ENCODE data around the gene MYMK. TPM values are rescaled to one million over a fixed set of nuclear protein-coding genes. Genes with fewer than 3 reads are reported as not detected.
A peak's percentile ranks its signal among the peaks of the same experiment; 100 is the strongest.
"Not testable (repeated sequence)": the region's sequence is repeated elsewhere in the genome, so short reads cannot be mapped to it uniquely, and the experiment has no call there.

MYMK gene, protein sequence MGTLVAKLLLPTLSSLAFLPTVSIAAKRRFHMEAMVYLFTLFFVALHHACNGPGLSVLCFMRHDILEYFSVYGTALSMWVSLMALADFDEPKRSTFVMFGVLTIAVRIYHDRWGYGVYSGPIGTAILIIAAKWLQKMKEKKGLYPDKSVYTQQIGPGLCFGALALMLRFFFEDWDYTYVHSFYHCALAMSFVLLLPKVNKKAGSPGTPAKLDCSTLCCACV
- not detected for total RNA-seq

DNA sequence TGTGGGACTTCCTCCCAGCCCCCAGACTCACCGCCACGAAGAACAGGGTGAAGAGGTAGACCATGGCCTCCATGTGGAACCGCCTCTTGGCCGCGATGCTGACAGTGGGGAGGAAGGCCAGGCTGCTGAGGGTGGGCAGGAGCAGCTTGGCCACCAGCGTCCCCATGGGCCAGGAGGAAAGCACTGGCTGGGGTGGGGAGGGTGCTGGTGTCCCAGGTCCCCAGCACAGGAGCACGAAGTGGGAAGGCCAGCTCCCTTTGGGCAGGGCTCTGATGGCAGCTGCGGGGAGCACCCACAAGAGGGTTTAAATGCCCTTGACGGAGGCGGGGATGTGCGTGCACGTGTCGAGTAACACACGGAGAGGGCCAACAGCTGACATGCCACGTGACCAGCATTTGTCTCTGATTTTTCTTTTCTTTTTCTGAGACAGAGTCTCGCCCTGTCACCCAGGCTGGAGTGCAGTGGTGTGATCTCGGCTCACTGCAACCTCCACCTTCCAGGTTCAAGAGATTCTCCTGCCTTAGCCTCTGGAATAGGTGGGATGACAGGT is at the start of gene MYMK:
TSS of gene MYMK (minus strand) at position 281 of the 550 bp plus-strand sequence. CDS start at position 166, 115 bp downstream.
- no peak for DNase-seq

DNA sequence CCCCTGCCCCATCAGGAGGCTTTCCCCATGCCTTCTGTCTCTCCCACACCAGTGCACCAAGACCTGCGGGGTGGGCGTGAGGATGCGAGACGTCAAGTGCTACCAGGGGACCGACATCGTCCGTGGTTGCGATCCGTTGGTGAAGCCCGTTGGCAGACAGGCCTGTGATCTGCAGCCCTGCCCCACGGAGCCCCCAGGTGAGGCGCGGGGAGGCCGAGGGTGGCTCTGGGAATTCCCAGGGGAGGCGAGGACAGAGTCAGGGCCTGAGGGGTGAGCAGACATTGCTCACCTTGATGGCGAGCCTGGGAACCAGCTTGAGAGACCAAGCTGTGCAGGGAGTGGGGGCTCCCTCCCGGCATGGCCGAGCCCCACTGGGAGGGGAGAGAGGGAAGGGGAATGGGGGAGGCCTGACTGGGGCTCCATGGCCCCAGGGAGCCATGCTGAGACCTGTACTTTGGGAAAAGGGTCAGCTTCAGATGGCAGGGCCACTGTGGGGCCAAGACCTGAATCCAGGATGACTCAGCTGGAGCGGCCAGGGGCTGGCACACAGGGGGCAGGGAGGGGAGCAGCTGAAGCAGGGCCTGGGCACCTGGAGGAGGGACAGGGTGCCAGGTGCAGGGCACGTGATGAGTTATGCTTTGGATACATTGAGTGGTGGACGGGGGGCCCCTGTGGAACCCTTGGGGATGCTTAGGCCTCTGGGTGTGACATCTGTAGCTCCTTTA is 49.2 kb upstream of the MYMK start:
- DNase-seq, result no peak

DNA sequence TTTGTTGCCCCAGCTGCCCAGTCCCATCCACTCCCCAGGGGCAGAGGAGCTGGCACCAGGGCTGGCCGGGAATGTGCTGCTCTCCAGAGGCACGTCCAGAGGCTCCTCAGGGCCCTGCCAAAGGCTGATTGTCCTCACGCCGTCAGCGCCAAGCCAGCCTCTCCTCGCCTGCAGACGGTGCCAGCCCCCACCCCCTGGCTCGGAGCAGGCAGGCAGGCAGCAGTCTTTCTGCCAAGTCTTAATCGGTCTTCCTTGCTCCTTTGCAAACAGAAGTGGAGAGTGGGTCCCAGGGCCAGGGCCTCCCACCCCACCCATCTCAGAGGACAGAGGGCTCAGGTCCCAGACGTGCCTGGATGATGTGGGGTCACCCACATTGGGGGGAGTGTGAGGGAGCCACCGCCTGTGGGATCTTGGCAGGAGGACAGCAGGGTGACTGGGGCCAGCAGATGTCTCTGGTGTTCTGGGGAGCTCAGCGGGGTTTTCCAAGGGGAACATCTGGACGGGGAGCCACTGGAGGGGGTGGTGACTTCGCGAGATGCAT is 48.1 kb upstream of the MYMK start:
- DNase-seq, result peak; percentile 73

DNA sequence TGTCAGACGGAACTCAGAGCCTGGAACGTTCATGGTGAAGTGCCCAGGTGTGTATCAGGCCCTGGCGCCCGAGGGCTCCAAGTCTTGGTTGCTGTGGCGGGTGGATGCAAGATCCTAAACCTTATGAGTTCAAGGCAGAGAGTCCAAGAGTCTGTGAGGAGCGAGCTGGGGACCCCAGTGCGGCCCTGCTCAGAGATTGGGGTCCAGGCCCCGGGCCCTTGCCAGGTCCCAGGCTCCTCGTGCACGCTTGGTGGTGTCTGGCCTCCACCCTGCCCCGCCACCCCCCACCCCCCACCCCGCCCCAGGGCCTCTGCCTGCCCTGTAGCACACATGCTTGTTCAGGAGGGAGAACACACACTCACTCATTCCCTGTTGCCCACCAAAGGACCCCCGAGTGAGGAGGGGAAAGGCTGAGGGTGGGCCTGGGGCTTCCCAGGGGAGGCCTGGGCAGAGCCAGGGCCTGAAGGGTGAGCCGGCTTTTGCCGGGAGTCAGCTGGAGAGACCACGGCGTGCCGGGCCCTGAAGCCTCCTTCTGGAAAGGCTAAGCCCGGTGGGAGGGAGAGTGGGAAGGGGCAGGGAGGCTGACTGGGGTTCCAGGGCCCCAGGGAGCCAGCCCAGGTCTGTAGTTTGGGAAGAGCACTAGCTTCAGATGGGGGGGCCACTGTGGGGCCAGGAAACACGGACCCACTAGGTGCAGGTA is 47.3 kb upstream of the MYMK start:
- no peak for DNase-seq

DNA sequence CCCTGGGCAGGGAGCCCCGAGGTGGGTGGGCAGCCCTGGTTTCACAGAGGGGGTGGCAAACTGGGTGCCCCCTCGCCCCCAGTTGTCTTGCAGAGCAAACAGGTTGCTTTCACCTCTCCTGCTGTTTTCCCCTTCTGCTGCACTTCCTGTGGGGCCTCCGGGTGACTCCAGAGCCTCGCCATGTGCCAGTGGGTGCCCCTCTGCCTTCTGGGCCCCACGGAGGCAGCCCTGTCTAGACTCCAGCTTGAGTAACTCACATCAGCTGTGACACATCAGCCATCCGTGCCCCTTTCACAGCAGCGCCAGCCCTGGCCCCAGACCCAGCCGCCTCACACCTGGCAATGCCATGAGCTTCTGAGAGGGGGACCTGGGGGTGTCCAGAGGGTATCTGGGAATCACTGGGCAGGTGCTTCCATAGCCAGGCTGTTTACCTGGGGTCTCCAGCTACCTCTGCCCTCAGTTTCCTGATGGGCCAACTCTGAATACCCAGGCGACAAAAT is 46.7 kb upstream of the MYMK start:
- DNase-seq, result no peak

DNA sequence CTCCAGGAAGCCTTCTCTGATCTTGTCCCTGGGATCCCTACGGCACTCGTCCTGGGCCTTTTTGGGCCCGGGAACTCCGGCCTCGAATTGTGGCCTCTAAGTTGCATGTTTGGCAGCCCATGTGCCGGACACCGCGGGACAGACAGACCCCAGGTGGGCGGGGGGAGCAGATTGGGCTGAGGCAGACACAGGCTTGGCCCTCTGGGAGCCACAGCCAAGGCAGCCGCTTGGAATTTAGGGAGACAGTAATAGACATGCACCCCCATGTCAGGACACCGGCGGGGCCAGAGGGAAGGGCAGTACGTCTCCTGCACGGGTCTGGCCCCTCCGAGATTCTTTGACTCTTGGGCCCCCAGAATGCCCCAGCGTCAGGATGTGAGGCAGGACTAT is 45.9 kb upstream of the MYMK start:
- no peak for DNase-seq

DNA sequence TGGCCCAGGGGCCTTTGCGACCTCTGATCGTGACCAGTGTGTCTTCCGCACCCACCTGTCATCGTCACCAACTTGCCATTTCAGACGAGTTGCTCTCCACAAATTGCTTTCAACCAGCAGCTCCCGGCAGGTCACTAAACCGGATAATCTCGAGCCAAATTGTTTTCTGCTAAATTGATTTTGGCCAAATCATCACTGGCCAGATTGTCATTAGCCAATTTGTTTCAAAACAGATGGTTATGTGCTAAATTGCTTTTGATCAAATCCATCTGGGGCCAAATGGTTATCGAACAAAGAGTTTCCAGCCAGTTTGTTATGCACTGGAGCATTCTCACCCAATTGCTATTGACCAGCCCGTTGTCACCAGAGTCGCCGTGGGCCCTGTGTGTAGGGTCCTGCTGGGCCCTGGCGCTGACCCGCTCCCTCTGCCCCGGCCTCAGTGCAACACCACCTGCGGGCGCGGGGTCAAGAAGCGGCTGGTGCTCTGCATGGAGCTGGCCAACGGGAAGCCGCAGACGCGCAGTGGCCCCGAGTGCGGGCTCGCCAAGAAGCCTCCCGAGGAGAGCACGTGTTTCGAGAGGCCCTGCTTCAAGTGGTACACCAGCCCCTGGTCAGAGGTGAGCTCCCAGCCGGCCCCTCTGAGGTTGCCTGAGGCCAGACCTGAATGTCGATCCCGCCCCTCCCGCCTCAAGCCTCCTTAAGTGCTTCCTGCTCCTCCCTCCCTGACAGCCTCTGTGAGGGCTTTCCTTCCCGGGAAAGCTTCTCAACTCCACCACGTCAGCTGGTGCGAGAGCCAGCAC is 45.3 kb upstream of the MYMK start:
- DNase-seq, result no peak

DNA sequence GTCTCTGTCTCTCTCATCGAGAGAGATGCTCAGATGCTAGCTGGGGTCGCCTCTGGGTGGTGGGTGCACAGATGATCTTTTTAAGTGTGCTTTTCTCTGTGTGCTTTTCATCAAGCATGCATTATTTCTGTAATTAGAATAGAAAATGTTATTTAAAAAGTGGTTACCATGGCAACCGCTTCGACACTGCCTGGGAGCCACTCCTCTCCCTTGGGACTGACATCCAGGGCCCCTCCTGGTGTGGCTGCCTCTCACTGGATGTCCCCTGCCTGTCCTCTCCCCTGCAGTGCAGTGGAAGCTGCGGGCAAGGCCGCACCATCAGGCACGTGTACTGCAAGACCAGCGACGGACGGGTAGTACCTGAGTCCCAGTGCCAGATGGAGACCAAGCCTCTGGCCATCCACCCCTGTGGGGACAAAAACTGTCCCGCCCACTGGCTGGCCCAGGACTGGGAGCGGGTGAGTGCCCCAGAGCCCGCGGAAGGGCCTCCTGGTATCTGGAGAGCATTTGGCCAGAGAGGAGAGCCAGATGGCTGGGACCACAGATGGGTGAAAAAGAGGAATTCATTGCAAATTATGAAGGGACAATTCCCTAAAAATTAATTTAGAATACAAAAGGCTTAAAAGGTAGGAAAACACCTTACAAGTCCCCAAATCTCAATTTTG is 44.5 kb upstream of the MYMK start:
- DNase-seq, result no peak

DNA sequence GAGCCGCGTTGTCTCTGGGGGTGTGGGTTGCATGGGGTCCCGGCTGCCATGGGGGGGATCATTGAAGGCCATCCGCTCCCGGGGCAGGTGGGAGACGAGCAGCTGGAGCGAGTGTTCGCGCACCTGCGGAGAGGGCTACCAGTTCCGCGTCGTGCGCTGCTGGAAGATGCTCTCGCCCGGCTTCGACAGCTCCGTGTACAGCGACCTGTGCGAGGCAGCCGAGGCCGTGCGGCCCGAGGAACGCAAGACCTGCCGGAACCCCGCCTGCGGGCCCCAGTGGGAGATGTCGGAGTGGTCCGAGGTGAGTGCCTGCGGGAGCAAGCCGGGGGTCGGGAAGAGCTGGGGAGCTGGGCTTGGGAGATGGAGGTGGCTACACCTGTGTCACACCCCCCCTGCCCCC is 43.4 kb upstream of the MYMK start:
- DNase-seq, result no peak

DNA sequence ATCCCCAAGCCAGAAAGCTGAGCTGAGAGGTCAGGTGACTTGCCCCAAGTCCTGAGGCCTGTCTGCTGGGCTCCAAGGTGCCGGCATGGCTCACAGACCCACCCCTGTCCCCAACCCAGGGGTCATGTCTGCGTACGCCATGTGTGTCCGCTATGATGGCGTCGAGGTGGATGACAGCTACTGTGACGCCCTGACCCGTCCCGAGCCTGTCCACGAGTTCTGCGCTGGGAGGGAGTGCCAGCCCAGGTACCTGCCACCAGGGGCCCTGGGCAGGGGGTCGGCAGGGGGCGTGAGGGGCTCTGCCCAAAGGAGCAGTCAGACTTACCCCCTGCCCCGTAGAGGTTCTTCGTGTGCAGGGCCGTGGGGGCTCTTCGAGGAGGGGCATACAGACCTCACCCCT is 42.1 kb upstream of the MYMK start:
- no peak for DNase-seq

DNA sequence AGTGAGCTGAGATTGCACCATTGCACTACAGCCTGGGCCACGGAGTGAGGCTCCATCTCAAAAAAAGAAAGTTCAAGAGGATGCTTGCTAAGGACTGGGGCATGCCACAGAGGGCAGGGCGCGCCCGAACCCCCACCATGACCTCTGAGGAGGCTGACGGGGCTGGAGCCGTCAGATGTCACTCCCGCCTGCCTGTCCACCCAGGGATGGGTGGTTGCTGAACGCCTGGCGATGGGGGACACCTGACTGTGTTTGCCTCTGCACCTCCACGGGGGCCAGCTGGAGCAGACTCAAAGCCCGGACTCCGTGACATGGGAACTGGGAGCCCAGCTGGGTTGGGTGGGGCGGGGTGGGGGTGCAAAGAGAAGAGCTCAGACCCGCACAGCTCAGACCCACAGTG is 41.6 kb upstream of the MYMK start:
- DNase-seq, result no peak

DNA sequence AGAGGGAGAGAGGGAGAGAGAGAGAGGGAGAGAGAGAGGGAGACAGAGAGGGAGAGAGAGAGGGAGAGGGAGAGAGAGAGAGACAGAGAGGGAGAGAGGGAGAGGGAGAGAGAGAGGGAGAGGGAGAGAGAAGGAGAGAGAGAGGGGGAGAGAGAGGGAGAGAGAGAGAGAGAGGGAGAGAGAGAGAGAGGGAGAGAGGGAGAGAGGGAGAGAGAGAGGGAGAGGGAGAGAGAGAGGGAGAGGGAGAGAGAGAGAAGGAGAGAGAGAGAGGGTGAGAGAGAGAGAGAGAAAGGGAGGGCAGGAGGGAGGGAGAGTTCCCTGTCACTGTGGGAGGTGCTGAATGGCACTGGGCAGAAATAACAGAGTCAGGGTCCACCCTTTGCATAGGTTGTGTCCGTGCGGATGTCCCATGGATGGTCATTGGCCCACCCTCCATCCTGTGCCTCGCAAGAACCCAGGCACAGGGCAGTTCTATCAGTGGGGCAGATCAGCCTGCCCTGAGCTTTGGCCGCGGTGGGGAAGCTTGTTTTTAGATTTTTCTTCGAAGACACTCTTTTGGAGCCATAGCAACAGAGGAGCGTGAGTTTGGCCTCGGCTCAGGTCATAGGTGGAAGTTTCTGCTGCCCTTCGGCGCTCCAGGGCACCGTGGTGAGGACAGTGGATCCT is 39.8 kb upstream of the MYMK start:
- DNase-seq, result no peak

DNA sequence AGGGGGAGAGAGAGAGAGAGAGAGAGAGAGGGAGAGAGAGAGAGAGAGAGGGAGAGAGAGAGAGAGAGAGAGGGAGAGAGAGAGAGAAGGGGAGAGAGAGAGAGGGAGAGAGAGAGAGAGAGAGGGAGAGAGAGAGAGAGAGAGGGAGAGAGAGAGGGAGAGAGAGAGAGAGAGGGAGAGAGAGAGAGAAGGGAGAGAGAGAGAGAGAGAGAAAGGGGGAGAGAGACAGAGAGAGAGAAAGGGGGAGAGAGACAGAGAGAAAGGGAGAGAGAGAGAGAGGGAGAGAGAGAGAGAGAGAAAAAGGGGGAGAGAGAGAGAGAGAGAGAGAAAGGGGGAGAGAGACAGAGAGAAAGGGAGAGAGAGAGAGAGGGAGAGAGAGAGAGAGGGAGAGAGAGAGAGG is 39.1 kb upstream of the MYMK start:
- not testable (repeated sequence) for DNase-seq

DNA sequence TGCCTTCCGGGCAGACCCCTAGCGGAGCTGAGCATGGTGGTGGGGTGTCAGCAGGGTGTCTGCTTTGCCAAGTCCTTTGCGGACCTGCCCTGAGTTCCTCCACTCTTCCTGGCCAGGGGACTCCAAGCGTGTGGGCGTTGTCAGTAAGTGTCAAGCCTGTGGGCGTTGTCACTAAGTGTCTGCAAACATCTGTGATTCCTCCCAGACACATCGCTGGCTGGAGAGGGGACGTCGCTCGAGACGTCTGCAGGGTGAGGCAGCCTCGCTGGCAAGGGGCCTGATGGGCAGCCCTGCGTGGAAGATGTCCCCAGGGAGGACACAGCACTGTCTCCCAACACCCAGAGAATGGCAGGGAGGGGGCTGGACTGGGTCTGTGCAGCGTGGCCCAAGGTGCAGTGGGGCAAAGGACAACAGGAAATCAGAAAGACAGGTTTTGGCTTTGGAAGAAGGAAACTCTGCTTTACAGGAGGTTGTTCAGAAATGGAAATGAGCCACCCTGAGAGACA is 38.6 kb upstream of the MYMK start:
- no peak for DNase-seq

DNA sequence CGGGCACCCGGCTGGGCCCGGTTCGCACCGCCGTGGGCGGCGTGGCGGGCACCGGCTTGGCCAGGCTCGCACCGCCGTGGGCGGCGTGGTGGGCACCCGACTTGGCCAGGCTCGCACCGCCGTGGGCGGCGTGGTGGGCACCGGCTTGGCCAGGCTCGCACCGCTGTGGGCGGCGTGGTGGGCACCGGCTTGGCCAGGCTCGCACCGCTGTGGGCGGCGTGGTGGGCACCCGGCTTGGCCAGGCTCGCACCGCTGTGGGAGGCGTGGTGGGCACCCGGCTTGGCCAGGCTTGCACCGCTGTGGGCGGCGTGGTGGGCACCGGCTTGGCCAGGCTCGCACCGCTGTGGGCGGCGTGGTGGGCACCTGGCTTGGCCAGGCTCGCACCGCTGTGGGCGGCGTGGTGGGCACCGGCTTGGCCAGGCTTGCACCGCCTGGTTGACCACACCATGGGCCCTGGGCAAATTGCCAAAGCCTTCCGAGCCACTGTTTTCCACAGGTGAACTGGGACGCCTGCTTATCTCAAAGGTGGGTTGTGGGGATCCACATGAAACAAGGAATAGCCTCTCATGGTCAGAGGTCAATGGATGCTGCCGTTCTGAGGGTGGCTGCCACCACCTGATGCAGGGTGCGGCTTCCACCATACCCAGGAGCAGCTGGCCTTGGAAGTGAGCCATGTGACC is 38.0 kb upstream of the MYMK start:
- DNase-seq, result no peak

DNA sequence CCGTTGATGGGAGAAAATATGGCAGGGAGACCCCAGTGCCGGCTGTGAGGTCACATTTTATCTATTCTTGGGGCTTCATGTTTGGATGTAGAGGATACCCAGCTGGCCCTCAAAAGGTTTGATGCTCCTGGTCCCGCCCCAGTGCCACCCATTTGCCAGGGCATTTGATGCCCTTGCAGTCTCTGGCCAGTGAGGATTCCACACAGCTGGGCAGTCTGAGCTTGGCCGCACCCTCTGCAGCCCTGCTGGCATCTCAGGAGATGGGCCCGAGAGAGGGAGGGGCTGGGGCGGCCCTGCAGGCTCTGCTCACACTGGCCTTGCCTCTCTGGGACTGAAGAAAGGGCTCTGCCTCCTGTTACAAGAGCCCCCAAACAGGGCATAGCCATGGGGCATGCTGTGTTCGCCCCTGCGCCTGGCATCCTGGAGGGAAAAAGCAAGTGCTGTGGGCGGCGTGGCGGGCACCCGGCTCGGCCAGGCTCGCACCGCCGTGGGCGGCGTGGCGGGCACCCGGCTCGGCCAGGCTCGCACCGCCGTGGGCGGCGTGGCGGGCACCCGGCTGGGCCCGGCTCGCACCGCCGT is 37.3 kb upstream of the MYMK start:
- no peak for DNase-seq

DNA sequence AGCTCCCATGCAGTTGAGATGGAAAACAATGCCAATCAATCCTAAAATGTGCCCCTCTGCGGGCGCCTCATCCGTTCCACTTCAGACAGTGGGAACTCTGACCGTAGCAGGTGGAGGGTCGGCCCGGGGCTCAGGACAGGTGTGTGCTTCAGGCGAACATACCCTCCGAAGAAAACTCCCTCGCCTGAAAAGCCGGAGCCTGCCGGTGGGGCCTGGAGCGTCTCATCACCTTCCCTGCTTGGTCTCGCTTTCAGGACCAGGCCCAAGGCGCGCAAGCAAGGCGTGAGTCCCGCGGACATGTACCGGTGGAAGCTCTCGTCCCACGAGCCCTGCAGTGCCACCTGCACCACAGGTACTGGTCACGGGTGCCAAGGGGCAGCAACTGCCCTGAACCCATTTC is 36.2 kb upstream of the MYMK start:
- no peak for DNase-seq

DNA sequence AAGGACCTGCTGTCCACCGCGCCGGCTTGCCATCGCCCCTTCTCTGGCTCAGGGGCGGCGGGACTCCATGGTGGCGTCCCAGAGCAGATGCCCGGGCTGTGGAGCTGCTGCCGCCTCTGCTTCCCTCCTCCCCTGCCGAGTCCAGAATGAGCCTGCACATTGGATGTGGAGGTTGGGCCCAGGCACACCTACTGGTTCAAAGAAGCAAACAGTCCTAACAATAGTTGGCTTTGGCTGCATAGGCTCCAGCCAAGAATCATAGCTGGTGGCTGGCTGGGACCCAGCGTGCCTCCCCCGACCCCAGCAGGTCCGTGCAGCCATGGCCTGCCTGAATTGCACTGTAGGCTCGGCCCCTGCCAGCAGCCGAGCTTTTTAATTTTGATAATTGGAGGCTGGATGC is 35.6 kb upstream of the MYMK start:
- DNase-seq, result peak; percentile 47

Data from occipital lobe (tissue), 2 donors.